ENCODE data around the gene PIP5K1B. TPM values are rescaled to one million over a fixed set of nuclear protein-coding genes. Genes with fewer than 3 reads are reported as not detected.

Gene PIP5K1B
- total RNA-seq, 1 donor from 2014 or later, result 71.9 TPM

DNA sequence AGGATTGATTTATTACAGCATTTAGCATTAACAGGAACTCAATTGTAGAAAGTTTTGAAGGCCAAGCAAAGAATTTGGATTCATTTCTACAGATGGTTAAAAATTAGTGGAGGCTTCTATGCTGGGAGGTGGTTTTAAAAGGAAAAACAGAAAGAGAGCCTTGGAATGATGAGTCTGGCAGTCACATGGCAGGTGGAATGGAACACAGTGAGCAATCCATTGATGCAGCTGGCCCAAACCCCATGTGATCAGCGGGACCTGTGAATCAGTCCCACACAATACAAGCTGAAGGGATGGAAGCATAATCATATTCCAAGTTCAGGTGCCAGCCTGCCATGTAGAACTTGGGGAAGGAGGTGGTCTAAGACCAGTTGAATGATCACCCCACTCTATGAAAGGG lies 147.9 kb downstream of the PIP5K1B start:
- no peak for DNase-seq
- no peak for TF ChIP-seq CTCF (IDR thresholded peaks at IDR 0.05; ENCODE audit: borderline replicate concordance)
- intact Hi-C loops (cut with micrococcal nuclease), result no loop called here
- Histone ChIP-seq H3K9me3 (replicated peaks) (no peaks in the 10 kb centered on the region), H3K36me3 (no peaks in the 10 kb centered on the region), H3K4me1 (peaks cover 20% of the 10 kb centered on the region), H3K27me3 (ENCODE audit: low read depth) (no peaks in the 10 kb centered on the region), H3K4me3 (no peak overlapping the region), H3K27ac (replicated peaks) (no peak overlapping the region)

DNA sequence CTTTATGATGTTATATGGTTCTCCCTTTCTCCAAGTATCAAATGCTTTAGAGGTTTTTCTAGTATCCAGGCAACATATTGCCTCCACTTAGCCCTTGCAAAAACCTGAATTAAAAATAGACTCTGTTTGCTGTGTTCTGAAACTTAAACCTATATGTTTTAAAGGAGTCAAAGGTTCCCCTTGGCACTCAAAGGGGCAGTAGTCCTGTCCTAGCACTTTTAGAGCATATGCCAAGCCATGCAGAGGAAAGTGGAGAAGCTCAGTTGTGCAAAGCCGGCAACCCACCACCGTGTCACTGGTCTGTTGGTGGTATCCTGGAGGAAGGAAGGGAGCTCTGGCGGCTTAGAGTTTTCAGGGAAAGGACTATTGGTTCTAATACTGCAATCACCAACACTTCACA lies 154.3 kb downstream of the PIP5K1B start:
- intact Hi-C loops (cut with micrococcal nuclease), result no loop called here
- Histone ChIP-seq H3K36me3 (no peaks in the 10 kb centered on the region), H3K27ac (replicated peaks) (peak overlapping the region; percentile 39), H3K27me3 (ENCODE audit: low read depth) (no peaks in the 10 kb centered on the region), H3K4me1 (peaks cover 42% of the 10 kb centered on the region), H3K4me3 (no peak overlapping the region), H3K9me3 (replicated peaks) (no peaks in the 10 kb centered on the region)
- no peak for TF ChIP-seq CTCF (IDR thresholded peaks at IDR 0.05; ENCODE audit: borderline replicate concordance)
- DNase-seq, result no peak

DNA sequence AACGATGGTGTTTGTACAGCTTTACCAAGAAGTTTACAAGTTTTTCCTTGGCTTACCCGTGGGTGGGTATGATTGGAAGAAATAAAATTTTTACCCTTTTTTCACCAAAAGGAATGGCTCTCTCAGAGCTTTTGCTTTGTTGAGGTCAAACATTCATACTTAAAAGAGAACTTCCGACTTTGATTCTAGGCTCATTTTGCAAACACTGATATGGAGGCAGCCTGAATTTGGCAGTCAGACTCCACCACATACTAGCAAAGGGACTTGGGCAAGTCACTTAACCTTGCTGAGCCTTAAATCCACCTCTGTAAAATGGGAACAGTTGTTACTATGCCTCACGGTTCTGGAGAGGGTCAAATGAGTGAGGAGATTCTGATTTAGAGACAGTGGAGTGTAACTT lies 155.4 kb downstream of the PIP5K1B start:
- H3K9me3 ChIP-seq (replicated peaks), result no peaks in the 10 kb centered on the region
- peaks cover 45% of the 10 kb centered on the region for H3K4me1 ChIP-seq
- TF ChIP-seq CTCF (IDR thresholded peaks at IDR 0.05; ENCODE audit: borderline replicate concordance), result no peak
- no peak overlapping the region for H3K4me3 ChIP-seq
- intact Hi-C loops (cut with micrococcal nuclease), result no loop called here
- H3K36me3 ChIP-seq, result no peaks in the 10 kb centered on the region
- peak overlapping the region; percentile 66 for H3K27ac ChIP-seq (replicated peaks)
- H3K27me3 ChIP-seq (ENCODE audit: low read depth), result no peaks in the 10 kb centered on the region
- no peak for DNase-seq

DNA sequence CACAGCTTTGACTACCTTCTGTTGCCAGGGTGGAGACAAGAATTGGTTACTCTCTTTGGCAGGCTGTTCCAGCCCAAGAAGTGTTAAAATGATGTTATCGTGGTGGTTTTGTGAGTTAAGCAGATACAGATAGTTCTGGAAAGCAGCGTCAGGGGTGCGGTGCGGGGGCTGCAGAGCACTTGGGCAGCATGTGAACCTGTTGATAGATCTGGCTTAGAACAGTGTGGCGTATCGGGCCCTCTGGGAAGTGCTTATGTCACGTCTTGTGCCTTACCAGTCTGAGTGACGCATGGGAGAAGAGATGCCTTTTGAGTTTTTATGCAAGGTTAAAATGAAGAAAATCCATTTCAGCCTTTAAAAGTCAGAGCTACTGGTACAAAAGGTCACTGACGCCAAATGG lies 156.4 kb downstream of the PIP5K1B start:
- peaks cover 45% of the 10 kb centered on the region for H3K4me1 ChIP-seq
- intact Hi-C loops (cut with micrococcal nuclease), result no loop called here
- no peaks in the 10 kb centered on the region for H3K36me3 ChIP-seq
- peak overlapping the region; percentile 66 for H3K27ac ChIP-seq (replicated peaks)
- peak; percentile 31 for DNase-seq
- no peak for TF ChIP-seq CTCF (IDR thresholded peaks at IDR 0.05; ENCODE audit: borderline replicate concordance)
- H3K9me3 ChIP-seq (replicated peaks), result no peaks in the 10 kb centered on the region
- no peaks in the 10 kb centered on the region for H3K27me3 ChIP-seq (ENCODE audit: low read depth)
- no peak overlapping the region for H3K4me3 ChIP-seq

DNA sequence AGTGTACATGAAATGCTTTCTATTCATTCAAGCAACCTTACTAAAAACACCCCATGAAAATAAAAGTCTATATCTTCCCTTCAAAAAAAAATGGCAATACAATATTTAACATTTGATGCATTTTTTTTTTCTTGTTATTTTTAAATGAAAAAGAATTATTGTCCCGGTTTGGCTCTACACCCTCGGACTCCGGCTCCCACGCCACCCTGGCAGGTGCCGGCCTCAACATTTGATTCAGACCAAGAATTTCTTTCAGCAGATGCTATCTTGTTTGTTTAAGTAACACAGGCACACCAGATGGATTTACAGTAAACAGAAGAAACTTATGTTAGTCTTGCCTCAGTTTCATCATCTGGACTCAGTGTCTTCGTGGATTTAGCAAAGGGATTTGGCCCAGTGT lies 162.0 kb downstream of the PIP5K1B start:
- Histone ChIP-seq H3K36me3 (no peaks in the 10 kb centered on the region), H3K27ac (replicated peaks) (no peak overlapping the region), H3K4me3 (no peak overlapping the region), H3K9me3 (replicated peaks) (no peaks in the 10 kb centered on the region), H3K27me3 (ENCODE audit: low read depth) (no peaks in the 10 kb centered on the region), H3K4me1 (peaks cover 44% of the 10 kb centered on the region)
- no peak for TF ChIP-seq CTCF (IDR thresholded peaks at IDR 0.05; ENCODE audit: borderline replicate concordance)
- DNase-seq, result no peak
- intact Hi-C loops (cut with micrococcal nuclease), result no loop called here

- Histone ChIP-seq H3K36me3 (no peaks in the 10 kb centered on the region), H3K4me1 (peaks cover 47% of the 10 kb centered on the region), H3K9me3 (replicated peaks) (no peaks in the 10 kb centered on the region), H3K4me3 (no peak overlapping the region), H3K27ac (replicated peaks) (peak overlapping the region; percentile 86), H3K27me3 (ENCODE audit: low read depth) (no peaks in the 10 kb centered on the region)
- intact Hi-C loops (cut with micrococcal nuclease), result no loop called here
- peak; percentile 18 for DNase-seq
- TF ChIP-seq CTCF (IDR thresholded peaks at IDR 0.05; ENCODE audit: borderline replicate concordance), result no peak
Observed at GRCh38 chr9:68869022-68869421, 164.0 kb downstream of the PIP5K1B start.

Data from left ventricle myocardium inferior (tissue), 1 donor.